Erythroblast (primary cell): ENCODE results near the gene LCN12.

Experiments
- DNase-seq, 2 experiments: peaks; one replicate each; lab custom pipeline; 2025; lab: John Stamatoyannopoulos, UW
- GATA1 ChIP-seq: IDR thresholded peaks from 2 replicates; pipeline ENCODE4 v1.6.1; 2011; ENCODE audit warnings: low read depth, mild to moderate bottlenecking, control low read depth, low read length, moderate library complexity
- POLR2A ChIP-seq: IDR thresholded peaks from 2 replicates; pipeline ENCODE4 v1.6.1; 2011; ENCODE audit warnings: mild to moderate bottlenecking, low read length

Gene LCN12, protein sequence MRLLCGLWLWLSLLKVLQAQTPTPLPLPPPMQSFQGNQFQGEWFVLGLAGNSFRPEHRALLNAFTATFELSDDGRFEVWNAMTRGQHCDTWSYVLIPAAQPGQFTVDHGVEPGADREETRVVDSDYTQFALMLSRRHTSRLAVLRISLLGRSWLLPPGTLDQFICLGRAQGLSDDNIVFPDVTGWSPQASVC

GRCh38 chr9:136951541-136952320 is at the start of gene LCN12:
Gene LCN12, plus strand, starts transcription at chr9:136952273. Its CDS starts 55 bp downstream, at chr9:136952328.
- TF ChIP-seq POLR2A (no peak), GATA1 (no peak)
- DNase-seq = no peak

GRCh38 chr9:136903041-136903554 is 49.0 kb upstream of the LCN12 start:
- DNase-seq = no peak
- TF ChIP-seq POLR2A (no peak), GATA1 (no peak)

DNA sequence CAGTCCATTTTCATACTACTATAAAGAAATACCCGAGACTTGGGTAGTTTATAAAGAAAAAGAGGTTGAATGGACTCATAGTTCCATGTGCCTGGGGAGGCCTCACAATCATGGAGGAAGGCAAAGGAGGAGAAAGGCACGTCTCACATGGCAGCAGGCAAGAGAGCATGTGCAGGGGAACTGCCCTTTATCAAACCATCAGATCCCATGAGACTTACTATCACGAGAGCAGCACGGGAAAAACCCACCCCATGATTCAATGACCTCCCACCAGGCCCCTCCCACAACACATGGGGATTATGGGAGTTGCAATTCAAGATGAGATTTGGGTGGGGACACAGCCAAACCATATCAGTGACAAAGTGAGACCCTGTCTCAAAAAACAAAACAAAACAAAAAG is 45.8 kb upstream of the LCN12 start:
- TF ChIP-seq POLR2A (no peak), GATA1 (no peak)
- DNase-seq = peak in 1 of 2 experiments; percentile 34

DNA sequence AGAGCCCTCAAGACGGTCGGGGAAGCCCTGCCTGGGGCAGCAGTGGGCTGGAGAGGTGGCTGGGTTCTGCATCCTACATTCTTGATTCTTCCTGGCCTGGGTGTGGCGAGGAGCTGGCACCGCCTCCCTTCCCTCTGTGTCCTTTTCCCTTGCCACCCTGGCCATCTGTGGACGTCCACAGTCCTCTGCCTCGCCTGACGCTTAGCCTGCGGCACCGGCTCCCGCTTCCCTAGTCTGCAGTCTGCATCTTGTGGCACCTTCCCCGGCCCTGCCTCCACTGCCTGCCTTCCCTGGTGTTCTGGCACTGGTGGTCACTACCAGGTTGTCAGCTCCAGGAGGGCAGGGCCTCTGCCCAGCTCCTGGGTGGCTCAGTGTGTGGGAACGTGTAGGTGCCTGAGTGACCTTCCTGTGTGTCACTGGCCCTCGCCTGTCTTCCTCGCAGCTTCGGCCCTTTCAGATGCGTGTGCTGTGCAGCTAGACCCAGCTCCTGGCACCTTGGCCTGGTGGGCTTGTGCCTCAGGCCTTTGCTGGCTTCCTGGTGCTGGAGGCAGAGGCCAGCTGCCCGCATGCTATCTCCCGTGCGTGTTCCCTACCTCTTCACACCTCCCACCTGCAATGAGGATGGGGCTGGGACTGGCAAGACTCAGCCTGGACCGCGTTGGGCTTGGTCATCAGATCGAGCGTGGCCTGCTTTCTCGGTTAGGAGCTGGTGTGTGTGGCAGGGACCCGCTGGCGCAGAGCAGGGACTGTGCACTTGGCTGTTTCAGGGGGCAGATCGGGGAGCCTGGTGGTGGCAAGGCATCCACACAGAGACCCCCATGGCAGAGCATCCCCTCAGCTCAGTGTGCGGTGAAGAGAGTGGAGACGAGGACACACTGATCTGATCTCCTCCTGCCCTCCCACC is 44.8 kb upstream of the LCN12 start:
- no peak for TF ChIP-seq POLR2A
- TF ChIP-seq GATA1 = no peak
- no peak for DNase-seq

- DNase-seq = no peak
- TF ChIP-seq POLR2A (no peak), GATA1 (no peak)
Measured at GRCh38 chr9:136910197-136910900, 41.7 kb upstream of the LCN12 start.

GRCh38 chr9:136910901-136911245 is 41.2 kb upstream of the LCN12 start:
- no peak for TF ChIP-seq GATA1
- no peak for DNase-seq

DNA sequence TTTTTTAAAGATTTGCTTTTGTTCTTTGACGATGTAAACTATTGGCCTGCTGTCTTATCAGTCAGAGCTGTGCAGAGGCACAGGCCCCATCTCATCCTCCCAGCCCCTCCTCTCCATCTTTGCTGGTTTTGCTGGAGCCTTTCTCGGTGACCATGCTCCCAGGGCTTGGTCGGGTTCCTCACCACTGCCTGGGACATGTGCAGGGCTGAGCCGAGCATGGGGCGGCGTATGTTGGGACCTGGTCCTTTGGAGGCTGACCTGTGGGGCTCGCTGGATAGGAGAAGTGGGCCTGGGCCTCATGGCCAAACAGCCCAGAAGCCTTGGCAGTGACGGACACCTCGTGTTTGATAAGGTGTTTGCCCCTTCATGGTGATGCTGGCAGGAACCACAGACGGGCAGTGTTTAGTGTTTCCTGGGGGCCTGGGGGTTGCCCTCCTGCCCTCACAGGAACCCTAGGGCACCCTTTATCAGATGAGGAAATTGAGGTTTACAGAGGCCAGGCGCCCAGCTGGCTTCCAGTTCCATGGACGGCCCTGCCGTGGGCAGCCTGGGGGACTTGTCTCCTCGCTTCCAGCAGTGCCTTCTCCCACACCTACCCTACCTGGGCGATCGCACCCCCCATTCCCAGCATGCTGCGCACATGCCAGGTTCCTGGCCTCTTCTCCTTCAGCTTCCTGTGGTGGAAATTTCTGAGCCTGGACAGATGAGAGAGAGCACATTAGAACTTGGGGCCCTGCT is 38.2 kb upstream of the LCN12 start:
- TF ChIP-seq GATA1 (no peak), POLR2A (no peak)
- no peak for DNase-seq

DNA sequence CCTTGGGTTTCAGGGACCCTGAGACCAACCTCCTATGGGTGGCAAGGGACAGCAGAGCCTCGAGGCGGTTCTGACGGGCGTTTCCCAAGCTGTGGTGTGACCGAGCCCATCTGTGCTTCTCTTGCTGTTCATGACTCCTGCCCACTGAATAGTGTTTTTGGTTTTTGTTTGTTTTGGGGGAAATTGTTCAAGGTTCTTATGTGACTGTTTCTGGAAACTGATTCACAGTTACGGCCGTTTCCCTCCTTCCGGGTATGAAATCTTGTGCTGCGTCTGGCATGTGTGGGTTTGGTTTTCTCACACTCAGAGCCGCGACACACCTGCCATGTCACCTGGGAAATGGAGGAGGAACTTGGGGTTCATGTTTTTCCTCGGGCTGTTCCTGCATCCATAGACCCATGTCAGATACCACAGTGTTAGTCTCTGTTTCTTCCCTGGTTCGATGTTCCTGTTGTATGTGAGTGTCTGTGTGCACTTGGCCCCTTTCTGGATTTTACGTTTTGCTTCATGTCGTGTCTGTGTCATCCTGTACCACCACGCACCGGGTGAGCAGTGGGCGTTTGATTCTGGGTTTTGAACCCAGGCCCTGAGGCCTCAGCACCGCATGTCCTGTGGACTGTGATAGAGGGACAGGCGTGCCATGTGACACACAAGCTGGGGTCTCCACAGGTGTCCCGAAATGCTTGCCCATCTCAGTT is 36.3 kb upstream of the LCN12 start:
- TF ChIP-seq POLR2A = no peak
- no peak for TF ChIP-seq GATA1

DNA sequence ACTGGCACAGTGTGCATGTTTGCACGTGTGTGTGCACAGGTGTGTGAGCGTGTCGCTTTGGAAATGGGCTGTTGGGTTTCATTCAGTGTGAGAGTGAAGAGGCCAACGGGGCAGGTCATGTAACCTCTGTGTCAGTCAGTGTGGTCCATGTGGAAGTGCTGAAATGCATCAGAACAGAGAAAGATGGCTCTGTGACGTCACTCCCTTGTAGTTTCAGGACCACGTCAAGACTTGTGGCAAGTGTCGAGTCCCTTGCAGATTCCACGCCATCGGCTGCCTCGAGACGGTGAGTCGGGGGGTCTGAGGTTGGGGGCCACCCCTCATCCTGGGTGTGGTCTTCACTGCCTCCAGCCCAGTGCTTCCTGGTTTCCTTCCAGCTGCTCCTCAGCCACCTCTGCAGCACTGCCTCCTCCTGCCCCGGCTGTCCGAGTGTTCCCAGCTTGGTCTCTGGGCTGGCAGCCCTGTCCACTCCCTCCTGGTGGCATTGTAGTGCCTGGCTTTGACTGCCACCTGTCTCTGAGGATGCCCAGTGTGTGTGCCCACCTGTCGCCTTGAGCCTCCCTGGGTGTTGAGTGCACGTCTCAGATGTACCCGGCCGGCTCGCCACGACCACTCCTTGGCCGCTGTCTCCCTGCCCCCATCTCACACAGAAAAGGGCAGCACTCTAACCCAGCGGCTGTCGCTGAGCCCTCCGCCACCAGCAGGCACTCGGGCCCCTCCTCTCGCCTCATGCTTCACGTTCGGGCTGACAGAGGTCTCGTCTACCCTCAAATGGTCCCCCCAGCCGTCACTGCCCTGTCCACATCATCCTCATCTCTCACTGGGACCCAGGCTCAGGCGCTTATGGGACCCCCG is 35.5 kb upstream of the LCN12 start:
- TF ChIP-seq GATA1 = no peak
- TF ChIP-seq POLR2A = no peak
- no peak for DNase-seq

More for the DNA sequence above, 36.3 kb upstream of the LCN12 start:
- no peak for DNase-seq

- TF ChIP-seq POLR2A (no peak), GATA1 (no peak)
- DNase-seq = no peak
Measured at GRCh38 chr9:136917902-136918301, 34.2 kb upstream of the LCN12 start.

GRCh38 chr9:136920069-136920468 is 32.0 kb upstream of the LCN12 start:
- no peak for DNase-seq
- TF ChIP-seq POLR2A (no peak), GATA1 (no peak)
